ENCODE measurements around the gene PRAMEF13.
"Not testable (repeated sequence)": the region's sequence is repeated elsewhere in the genome, so short reads cannot be mapped to it uniquely, and the experiment has no call there.

PRAMEF13 gene, protein sequence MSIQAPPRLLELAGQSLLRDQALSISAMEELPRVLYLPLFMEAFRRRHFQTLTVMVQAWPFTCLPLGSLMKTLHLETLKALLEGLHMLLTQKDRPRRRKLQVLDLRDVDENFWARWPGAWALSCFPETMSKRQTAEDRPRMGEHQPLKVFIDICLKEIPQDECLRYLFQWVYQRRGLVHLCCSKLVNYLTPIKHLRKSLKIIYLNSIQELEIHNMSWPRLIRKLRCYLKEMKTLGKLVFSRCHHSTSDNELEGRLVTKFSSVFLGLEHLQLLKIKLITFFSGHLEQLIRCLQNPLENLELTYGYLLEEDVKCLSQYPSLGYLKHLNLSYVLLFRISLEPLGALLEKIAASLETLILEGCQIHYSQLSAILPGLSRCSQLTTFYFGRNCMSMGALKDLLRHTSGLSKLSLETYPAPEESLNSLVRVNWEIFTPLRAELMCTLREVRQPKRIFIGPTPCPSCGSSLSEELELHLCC

DNA sequence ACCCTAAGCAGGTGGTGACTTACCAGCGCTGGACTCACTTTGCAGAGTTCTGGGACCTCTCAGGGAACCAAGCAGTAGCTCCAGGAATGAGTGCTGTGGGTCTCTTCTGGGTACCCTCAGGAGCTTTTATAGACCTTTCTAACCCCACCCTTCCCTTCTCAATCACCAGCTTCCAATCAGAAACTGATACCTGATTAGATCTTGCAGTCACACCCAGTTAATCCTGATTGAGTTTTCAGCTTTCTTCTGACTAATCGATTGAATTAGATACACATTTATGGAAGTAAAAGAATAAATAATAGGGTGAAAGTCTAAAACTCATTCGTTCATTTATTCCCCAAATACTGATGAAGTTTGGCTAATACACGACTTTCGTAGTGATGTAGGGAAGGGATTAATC is at the start of gene PRAMEF13:
Gene PRAMEF13 (minus strand): TSS at position 101 of the 400 bp plus-strand sequence. CDS start 1,820 bp downstream, outside the sequence.
- DNase-seq = not testable (repeated sequence)

DNA sequence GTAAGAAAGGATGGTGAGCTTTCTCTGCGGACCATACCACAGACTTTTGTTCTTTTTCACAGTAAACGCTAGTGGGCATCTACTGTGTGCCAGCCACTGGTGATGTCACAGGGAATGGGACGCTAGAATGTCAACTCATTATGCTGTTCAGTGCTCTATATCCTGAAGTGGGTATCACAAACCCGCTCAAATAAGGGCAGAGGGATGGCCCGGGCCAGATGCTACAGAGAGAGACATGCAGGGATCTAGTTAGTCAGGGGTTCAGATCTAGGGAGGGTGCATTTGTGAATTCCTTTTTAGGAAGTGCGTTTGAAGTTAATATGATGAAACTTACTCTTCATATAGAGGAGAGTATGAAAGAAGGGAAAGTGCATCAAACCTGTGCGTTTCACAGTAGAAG is 45.9 kb upstream of the PRAMEF13 start:
- not testable (repeated sequence) for DNase-seq

DNA sequence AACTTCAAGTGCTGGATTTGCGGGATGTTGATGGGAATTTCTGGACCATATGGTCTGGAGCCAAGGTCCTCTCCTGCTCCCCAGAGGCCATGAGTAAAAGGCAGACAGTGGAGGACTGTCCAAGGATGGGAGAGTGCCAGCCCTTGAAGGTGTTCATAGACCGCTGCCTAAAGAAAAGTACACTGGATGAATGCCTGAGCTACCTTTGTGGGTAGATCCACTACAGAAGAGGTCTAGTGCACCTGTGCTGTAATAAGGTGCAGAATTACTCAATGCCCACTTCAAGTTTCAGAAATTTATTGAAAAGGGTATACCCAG is 45.3 kb upstream of the PRAMEF13 start:
- not testable (repeated sequence) for DNase-seq

DNA sequence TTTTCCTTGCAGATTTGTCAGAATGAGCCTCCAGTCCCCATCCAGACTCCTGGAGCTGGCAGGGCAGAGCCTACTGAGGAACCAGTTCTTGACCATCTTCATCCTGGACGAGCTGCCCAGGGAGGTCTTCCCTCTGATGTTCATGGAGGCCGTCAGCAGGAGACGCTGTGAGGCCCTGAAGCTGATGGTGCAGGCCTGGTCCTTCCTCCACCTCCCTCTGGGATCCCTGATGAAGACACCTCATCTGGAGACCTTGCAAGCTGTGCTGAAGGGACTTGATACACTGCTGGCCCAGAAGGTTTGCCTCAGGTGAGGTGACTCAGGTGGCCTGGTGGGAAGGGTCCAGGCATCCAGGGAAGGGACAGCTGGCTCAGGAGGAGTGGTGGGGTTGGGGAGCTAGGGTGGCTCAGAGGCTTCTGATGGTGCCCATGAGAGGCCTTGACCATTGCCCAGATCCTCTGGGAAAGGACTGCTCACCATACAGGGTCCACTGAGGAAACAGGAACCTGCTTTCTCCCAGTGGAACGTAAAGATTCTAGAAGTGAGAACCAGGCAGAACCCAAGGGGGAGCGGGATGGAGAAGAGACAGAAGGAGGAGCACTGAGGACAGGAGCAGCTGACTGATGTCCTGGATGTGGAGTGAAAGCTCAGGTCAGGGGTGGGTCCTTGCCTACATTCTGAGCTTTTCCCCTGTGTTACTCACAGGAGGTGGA is 44.8 kb upstream of the PRAMEF13 start:
- not testable (repeated sequence) for DNase-seq

DNA sequence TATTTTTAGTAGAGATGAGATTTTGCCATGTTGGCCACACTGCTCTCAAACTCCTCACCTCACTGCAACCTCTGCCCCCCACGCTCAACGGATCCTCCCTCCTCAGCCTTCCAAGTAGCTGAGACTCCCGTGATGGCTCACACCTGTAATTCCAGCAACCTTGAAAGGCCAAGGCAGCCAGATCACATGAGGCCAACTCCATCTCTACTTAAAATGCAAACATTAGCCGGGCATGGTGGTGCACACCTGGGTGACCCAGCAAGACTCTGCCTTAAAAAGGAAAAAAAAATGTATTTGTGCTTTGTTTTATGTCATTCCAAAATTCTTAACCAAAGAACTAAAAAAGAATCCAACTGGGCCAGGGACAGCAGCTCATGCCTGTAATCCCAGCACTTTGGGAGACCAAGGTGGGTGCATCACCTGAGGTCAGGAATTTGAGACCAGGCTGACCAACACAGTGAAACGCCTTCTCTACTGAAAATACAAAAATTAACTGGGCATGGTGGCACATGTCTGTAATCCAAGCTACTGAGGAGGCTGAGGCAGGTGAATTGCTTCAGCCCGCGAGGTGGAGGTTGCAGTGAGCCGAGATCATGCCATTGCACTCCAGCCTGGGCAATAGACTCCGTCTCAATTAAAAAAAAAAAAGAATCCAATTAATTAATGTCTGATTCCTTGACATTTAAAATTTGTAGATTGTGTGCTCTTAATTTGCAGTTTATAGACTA is 42.5 kb upstream of the PRAMEF13 start:
- not testable (repeated sequence) for DNase-seq

DNA sequence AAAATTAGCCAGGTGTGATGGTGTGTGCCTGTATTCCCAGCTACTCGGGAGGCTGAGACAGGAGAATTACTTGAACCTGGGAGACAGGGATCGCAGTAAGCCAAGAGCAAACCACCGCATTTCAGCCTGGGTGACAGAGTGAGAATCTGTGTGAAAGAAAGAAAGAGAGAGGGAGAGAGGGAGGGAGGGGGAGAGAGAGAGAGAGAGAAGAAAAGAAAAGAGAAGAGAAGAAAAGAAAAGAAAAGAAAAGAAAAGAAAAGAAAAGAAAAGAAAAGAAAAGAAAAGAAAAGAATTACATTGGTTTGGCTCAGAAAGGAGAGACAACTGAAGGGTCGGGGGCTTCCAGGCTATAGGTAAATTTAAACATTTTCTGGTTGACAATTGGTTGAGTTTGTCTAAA is 38.4 kb upstream of the PRAMEF13 start:
- DNase-seq = not testable (repeated sequence)

DNA sequence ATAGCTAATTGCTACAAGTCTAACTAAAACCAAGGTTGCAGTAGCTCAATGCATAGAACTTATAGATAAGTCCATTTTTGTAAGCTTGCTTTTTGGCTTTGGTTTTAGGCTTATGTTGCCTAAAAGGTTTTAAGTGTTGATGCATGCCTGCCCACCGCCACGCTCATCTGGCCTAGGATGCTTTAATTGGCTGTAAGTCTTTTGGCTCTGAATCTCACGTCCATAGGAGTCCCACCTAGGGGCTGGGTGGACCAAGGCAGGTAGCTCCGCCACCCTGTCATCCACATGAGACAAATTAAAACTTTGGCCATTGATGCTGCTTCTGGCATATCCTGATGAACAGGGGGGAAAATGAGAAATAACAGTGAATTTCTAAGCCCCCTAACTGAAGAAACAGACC is 36.4 kb upstream of the PRAMEF13 start:
- not testable (repeated sequence) for DNase-seq

DNA sequence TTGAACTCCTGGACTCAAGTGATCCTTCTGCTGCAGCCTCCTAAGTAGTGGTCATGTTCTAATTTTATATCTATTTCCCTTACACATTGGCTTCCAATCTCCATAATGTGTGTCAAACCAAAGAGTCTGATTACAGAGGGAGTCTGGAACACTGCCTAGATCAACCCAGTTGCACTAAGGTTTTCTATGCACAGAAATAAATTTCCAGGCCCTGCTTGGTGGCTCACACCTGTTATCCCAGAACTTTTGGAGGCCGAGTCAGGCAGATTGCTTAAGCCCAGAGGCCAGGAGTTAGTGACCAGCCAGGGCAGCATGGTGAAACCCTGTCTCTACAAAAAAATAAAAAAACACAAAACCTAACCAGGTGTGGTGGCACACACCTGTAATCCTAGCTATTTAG is 32.8 kb upstream of the PRAMEF13 start:
- DNase-seq = not testable (repeated sequence)

DNA sequence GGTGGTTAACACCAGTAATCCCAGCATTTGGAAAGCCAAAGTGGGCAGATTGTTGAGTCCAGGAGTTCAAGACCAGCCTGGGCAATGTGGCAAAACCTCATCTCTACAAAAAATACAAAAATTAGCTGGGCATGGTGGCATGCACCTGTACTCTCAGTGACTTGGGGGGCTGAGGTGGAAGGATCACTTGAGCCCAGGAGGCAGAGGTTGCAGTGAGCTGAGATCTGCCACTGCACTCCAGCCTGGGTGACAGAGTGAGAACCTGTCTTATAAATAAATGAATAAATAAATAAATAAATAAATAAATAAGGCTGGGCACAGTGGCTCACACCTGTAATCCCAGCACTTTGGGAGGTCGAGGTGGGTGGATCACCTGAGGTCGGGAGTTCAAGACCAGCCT is 30.8 kb upstream of the PRAMEF13 start:
- DNase-seq = not testable (repeated sequence)

DNA sequence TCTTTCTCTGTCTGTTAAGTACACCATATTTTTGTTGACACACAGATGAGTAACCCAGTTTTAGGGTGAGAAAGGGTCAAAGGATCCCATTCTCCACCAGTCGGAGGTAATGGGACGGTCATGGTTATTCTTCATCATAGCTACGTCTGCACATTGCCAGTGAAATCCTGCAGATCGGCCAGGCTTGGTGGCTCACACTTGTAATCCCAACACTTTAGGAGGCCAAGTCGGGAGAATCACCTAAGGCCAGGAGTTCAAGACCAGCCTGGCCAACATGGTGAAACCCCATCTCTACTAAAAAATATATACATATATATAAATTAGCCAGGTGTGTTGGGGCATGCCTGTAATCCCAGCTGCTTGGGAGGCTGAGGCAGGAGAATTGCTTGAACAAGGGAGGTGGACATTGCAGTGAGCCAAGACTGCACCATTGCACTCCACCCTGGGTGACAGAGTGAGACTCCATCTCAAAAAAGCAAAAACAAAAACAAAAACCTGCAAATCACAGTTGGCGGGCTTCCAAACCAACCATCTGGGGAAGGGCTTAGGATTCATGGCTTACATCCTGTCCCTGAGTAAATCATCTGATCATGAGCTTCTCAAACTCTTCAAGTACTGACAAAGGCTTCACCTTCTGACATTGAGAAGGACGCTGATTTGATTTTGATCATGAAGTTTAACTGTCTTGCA is 30.0 kb upstream of the PRAMEF13 start:
- DNase-seq = not testable (repeated sequence)

DNA sequence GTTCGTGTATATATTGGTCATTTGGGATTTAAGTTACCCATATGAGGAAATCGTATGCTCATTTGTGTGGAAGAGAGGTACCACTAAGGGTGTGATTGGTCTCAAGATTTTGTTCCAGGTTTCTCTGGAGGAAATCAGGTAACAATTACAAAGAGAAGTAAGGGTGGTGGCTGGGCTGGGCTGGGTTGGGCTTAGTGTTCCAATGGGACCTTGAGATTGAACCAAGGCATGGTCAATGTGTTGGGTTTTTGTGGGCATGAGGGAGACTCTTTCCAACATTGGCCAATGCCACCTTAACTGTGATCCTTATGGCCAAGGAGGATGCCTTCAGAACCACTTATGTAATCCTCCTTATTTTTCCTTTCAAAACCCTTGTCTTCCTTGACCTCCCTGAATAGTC is 29.4 kb upstream of the PRAMEF13 start:
- not testable (repeated sequence) for DNase-seq

DNA sequence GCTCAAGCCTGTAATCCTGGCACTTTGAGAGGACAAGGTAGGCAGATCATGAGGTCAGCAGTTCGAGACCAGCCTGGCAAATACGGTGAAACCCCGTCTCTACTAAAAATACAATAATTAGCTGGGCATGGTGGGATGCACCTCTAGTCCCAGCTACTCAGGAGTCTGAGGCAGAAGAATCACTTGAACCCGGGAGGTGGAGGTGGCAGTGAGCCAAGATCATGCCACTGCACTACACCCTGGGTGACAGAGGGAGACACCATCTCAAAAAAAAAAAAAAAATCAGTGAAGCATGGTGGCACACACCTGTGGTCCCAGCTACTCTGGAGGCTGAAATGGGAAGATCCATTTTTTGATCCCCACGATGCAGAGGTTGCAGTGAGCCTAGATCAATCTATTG is 28.9 kb upstream of the PRAMEF13 start:
- DNase-seq = not testable (repeated sequence)

DNA sequence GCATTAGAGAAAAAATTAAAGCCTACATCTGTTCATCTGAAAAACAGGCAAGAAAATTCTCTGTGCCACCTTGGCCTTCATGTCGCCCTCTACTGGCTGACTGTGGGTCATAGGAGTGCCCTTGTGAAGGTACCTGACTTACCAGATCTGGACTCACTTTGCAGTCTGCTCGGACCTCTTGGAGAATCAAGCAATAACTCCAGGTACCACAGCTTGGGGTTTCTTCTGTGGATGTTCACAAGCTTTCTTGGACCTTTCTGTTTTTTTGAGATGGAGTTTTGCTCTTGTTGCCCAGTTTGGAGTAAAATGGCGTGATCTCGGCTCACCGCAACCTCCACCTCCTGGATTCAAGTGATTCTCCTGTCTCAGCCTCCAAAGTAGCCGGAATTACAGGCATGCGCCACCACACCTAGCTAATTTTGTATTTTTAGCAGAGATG is 27.2 kb upstream of the PRAMEF13 start:
- no peak for DNase-seq

DNA sequence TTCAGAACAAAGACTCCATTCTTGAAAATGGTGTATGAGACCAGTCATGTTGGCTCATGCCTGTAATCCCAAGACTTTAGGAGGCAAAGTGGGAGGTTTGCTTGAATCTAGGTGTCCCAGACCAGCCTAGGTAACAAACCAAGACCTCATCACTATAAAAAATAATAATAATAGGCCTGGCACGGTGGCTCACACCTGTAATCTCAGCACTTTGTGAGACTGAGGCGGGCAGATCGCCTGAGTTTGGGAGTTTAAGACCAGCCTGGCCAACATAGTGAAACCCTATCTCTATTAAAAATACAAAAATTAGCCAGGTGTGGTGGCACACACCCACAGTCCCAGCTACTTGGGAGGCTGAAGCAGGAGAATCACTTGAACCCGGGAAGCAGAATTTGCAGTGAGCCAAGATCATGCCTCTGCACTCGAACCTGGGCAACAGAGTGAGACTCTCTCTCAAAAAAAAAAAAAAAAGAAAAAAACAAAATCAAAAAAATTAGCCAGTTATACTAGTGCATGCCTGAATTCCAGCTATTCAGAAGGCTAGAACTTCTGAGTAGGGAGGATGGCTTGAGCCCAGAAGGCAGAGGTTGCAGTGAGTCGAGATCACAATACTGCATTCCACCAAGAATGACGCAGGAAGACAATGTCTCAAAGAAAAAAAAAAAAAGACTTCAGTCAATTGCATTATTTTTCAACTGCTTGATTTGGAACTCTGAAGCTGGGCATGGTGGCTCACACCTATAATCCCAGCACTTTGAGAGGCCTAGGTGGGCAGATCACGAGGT is 26.3 kb upstream of the PRAMEF13 start:
- DNase-seq = not testable (repeated sequence)

DNA sequence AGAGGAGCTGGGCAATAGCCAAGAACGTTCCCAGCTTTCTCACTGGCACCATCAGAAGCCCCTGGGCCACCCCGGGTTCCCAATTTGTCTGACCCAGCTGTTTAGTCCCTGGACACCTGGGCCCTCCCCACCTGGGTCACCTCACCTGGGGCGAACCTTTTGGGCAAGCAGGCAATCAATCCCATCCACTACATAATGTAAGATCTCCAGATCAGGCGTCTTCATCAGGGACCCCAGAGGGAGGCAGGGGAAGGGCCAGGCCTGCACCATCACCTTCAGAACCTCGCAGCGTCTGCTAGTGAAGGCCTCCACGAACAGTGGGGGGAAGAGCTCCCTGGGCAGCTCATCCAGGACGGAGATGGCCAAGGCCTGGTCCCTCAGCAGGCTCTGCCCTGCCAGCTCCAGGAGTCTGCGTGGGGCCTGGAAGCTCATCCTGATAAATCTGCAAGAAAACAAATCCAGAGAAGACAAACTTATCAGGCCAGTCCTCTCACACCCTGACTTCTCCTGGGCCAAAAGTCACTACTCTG is 24.5 kb upstream of the PRAMEF13 start, which contains the start of gene PRAMEF18:
Gene PRAMEF18 (minus strand): TSS at position 480 of the 530 bp plus-strand sequence. CDS start 48 bp downstream, at position 432.
- not testable (repeated sequence) for DNase-seq

DNA sequence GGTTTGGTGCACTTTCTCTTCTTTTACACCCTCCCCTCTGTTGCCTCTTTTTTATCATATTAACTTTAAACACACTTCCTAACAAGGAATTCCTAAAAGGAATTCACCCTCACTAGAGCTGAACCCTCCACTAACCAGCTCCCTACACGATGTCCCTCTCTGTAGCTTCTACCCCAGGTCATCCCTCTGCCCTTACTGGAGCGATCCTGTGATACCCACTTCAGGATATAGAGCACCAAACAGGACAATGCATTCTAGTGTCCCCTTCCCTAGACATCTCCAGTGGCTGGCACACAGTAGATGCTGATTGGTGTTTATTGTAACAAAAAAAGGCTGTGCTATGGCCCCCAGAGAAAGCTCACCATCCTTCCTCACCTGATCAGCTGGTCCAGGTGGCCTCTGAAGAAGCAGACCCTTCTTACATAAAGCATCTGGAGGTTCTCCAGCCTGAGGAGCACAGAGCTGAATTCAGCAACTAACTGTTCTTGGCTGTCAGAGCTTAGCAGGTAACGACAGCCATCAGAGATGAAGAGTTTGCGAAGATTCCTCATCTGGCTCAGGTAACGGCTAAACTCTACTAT is 23.4 kb upstream of the PRAMEF13 start:
- no peak for DNase-seq

DNA sequence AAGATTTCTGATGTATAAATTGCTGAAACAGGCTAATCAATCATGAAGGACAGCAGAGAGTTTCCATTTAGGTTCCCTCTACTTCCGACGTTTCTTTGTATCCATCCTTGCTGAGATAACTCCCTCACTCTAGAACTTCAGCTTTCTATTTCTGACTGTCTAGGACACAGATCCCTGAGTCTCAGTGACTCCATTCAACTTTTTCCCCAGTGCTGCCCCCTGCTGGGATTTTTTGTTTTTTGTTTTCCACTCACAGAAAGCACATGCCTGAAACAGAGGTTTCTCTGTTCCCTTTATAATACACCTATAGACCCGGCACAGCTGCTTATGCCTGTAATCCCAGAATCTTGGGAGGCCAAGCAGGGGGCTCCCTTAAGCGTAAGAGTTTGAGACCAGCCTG is 21.6 kb upstream of the PRAMEF13 start:
- DNase-seq = not testable (repeated sequence)

DNA sequence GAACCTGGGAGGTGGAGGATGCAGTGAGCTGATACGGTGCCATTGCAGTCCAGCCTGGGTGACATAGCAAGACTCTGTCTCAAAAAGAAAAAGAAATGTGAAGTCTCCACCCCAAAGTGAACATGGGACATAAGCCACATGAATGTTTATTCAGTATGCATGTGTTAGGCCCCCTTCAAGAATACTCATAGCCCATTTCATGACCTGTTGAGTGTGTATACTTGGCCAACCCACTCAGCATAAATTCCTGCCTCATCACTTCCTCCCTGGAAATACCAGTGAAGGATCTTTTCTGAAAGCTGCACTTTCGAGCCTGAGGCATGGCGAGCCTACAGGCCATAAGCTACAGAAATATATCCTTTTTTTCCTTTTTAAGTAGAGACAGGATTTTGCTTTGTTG is 18.0 kb upstream of the PRAMEF13 start:
- DNase-seq = not testable (repeated sequence)

DNA sequence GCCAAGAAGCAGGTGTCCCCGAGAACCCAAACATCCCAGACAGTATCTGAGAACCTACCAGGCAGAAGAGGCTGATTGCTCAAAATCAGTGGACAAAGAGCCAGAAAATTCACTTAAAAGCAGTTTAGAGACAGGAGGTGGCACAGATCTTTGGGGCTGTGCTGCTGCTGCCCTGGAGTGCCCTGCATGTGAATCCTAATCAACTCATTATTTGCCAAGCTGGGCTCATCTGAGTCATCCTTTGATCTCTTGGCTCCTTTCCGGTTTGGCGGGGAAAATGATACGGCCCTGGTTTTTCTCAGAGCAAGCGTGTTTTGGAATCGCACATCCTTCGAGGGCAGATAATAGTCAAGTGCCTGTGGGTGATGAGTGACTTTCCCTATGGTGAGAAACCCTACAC is 15.4 kb upstream of the PRAMEF13 start:
- DNase-seq = not testable (repeated sequence)

DNA sequence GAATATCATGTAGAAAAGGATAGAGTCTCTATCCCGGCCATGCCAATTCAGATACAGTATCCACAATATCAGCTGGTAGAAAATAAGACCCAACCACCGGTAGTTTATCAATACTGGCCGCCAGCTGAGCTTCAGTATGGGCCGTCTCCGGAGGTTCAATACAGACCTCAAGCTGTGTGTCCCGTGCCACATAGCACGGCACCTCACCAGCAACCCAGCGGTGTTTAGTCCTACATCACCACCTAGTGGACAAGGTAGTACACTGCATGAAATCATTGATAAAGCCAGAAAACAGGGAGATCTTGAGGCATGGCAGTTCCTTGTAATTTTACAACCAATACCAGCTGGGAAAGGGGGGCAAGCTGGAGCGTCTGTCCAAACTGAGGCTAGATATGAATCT is 7.5 kb upstream of the PRAMEF13 start:
- not testable (repeated sequence) for DNase-seq

DNA sequence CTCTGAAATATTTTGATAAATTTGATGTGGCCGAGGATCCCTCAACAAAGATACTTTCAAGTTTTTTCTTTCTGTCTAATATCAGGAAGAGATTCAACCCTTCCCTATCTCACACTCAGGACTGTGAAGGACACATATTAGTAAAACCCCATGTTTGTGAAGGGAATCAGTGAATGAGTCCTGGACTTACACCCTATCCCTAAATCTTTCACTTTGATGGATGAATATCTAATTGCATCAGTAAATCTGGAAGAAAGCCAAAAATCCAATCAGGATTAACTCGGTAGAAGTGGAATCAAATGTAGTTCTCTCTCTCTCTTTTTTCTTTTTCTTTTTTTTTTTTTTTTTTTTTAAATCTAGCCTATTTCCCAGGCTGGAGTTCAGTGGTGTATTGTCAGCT is 29.7 kb downstream of the PRAMEF13 start, which contains the start of gene PRAMEF9:
Gene PRAMEF9 (plus strand): TSS at position 301 of the 400 bp plus-strand sequence. CDS start 3,433 bp downstream, outside the sequence.
- not testable (repeated sequence) for DNase-seq

Data from NCI-H526 treated with DMSO at 0.1 percent for 48 hours (cell line).